UCSD-AML1 (cell line): ENCODE measurements around the gene ZNF462.
"Not testable (repeated sequence)": the region's sequence is repeated elsewhere in the genome, so short reads cannot be mapped to it uniquely, and the experiment has no call there.

Source experiments
- DNase-seq: peaks from one replicate; lab custom pipeline; 2025; ENCODE audit not compliant: unreplicated experiment; lab: John Stamatoyannopoulos, UW

The ZNF462 gene

GRCh38 chr9:106960258-106960657, 97.3 kb downstream of the ZNF462 start:
- no peak for DNase-seq

DNA sequence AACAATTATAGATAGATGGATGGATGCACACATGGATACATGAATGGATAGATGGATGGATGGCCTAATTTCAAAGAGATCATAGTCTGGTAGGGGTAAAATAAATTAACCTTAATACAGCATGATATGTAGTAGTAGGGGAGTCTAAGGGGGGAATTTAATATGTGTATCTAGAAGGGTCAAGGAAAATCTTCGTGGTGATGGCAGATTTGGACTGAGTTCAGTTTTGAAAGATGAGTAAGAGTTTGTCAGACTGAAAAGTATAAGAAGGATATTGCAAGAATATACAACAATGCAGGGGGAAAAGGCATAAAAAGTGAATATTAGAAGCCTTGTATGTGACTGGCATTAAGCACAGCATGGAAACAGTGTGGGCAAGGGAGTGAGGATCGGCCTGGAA, 98.7 kb downstream of the ZNF462 start:
- DNase-seq = no peak

DNA sequence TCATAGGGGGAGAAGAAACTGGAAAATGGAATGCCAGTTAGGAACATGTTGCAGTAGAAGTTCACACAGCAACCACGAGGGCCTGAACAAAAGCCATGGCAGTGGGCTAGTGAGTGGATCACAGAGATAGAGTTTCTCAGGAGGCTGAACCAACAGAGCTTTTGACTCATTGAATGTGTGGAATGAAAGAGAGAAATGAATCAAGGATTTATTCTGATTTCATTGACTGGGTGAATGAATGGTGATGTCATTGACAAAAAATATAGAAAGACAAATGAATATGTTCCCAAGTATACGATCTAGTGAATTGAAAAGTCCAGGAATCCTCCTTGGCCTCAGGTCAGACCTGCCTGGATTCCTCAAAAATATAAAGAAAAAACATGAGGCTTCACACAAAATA, 99.2 kb downstream of the ZNF462 start:
- DNase-seq = no peak

- DNase-seq = no peak
These were observed 99.8 kb downstream of the ZNF462 start for GRCh38 chr9:106962615-106963363.

DNA sequence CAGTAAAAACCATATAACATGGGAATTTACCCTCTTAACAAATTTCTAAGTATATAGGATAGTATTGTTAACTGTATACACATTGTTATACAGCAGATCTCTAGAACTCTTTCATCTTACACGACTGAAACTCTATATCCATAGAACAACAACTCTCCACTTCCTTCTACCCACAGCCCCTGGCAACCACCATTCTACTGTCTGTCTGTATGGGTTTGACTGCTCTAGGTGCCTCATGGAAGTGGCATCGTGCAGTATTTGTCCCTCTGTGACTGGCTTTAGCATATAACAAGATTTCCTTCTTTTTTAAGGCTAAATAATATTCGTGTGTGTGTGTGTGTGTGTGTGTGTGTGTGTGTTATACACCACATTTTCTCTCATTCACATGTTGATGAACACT, 100.7 kb downstream of the ZNF462 start:
- no peak for DNase-seq

GRCh38 chr9:106964329-106964728, 101.4 kb downstream of the ZNF462 start:
- no peak for DNase-seq

DNA sequence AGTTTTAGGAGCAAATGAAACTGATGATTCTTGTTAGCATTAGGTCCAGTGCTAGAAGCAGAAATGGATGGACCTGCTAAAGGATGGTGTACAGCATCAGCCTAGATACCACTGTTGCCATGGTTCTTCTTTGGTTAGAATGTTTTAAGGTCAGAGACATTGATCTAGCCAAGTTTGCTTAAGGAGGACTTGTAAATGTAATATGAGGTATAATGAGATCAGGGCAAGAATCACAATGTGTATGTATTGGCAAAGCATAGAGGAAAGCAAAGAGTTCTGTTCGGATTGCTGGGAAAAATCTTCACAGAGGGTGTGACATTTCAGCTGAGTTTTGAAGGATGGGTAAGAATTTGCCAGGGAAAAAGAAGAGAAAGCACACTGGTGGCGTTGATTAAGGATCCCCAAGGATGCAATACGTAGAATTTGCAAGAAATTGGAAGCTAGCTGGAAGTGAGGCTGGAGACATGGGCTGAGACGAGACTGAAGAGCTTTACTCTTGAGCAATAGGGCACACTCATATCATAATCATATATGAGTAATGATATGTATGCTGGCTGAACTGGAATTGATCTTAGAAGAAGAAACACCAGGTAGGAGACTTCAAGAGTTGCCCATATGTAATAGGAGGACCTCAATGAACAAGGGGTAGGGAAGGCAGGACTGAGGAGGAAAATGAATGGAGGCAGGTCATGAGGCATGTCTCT, 102.0 kb downstream of the ZNF462 start:
- no peak for DNase-seq

DNA sequence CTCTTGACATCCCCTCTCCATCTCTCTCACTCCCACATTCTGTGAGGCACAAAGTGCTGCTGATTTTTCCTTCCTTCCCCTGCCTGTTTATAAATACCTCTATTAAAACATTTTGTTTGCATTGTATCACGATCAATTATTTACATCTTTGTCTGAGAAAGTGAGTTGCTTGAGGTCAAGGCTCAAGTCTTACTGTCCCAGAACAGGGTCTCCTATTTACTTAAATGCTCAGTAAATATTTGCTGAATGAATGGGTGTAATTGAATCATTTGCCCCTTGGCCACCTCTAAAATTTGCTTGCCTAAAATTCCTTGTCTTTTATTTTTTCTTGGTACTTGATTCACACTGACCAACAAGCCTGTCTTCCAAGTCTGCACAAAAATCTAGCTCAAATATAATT, 103.5 kb downstream of the ZNF462 start:
- DNase-seq = no peak

DNA sequence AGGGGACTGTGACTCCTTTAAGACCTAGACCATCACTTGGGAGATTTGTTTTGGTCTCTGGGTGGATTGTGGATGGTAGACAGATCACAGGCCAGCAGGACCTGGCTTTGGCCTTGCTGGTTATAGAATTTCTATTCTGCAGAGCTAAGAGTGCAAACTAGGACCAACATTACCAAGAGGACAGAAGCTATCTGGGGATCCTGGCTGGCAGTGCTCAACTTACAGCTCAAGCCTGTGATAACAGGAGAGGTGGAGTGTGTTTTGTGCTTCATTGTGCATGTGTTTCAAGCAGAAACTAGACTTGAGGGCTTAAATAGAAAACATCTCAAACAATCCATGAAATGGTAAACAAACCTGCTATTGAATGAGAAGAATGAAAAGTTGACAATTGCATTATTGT, 106.7 kb downstream of the ZNF462 start:
- no peak for DNase-seq

GRCh38 chr9:106970219-106970975, 107.4 kb downstream of the ZNF462 start:
- DNase-seq = no peak

- DNase-seq = no peak
These were observed 108.1 kb downstream of the ZNF462 start for GRCh38 chr9:106970976-106971457.

- DNase-seq = no peak
These were observed 109.1 kb downstream of the ZNF462 start for GRCh38 chr9:106972082-106972481.

GRCh38 chr9:106974341-106974740, 111.4 kb downstream of the ZNF462 start:
- no peak for DNase-seq

- DNase-seq = no peak
These were observed 113.8 kb downstream of the ZNF462 start for GRCh38 chr9:106976772-106977171.

GRCh38 chr9:106980551-106981101, 117.7 kb downstream of the ZNF462 start:
- no peak for DNase-seq

DNA sequence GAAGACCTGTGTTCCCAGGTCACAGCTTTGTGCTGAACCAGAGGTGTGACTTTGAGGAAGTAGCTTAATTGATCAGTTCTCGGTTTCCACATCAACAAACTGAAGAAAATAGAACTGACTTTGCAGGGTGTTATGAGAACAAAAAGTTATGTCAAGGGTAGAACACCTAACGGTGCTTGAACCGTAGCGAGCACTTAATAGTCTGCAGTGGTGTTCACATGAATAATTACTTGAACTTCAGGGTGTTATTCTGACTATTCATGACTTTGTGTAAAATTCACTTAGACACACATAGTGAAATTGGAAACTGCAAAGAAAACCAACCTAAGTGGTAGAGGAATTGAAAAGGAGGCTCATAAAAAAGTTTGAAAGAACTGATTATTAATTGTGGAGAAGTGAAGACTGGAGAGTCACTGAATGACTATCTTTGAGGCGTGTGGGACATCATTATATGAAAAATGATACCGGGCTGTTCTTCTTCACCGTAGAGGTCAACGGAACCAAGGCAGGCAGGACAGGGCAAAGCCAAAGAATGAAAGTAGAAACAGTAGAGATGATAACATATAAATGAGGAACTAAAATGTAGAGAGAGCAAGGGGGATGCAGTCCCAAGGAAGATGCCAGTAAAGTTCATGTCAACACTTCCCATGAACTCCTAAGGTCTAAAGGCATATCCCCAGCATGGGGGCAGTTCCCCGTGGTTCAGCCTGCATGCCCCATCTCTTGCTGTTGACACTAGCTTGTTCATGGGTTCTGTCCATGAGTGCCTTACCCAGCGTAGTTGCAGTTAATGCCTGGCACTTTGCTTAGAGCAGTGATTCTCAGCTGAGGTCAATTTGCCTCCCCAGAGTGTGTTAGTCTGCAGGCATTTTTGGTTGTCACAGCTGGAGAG, 118.7 kb downstream of the ZNF462 start:
- no peak for DNase-seq

DNA sequence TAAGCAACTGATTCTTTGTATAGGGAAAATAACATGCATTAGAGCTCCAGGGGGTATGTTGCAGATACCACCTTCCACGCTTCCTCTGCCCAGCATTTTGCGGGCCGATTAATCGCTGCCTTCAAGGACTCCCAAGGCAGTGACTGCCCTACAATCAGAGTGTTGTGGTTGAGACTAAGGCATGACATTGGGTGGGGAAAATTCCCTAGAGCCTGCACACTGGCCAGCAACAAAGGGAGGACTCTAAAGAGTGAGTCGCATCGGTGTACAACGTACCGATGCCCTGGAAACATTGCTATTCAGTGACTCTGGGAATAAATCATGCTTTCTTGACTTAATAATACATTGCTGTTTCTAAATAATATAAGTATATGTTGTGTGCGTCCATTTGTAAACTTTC, 119.7 kb downstream of the ZNF462 start:
- DNase-seq = no peak

DNA sequence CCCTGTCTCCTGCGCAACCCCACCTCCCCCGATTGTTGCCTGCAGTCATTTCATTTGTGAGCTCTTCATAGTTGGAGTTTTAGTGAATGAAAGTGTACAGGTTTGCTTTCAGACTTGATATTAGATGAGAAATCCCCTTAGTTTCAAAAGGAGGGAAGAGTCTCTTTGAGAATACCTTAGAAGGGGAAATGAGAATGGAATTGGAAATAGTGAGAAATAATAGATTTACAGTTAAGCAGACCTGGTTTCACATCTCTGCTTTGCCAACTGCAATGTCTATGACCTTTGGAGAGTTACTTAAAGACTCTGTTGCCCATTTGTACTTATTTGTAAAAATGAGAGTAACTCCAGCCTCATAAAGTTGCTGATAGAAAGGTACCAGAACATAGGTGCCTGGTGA, 120.4 kb downstream of the ZNF462 start:
- DNase-seq = no peak

- DNase-seq = not testable (repeated sequence)
These were observed 126.9 kb downstream of the ZNF462 start for GRCh38 chr9:106989904-106990303.

DNA sequence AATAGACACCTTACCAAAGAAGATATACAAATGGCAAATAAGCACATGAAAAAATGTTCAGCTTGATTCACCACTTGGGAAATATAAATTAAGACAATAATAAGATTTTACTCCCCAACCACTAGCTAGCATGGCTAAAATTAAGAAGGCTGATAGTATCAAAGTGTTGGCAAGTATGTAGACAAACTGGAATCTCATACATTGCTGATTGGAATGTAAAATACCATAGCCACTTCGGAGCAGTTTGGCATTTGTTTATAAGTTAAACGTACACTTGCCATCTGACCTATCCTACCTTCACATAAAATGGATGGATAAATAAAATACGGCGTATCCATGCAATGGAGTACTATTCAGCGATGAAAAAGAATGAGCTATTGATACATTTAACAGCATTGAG, 129.2 kb downstream of the ZNF462 start:
- no peak for DNase-seq
